ENCODE data around the gene EIF5AL1. TPM values are rescaled to one million over a fixed set of nuclear protein-coding genes. Genes with fewer than 3 reads are reported as not detected.
"Not testable (repeated sequence)": the region's sequence is repeated elsewhere in the genome, so short reads cannot be mapped to it uniquely, and the experiment has no call there.

EIF5AL1 gene
- total RNA-seq, 1 experiment from 2014 or later: 0.54 TPM

DNA sequence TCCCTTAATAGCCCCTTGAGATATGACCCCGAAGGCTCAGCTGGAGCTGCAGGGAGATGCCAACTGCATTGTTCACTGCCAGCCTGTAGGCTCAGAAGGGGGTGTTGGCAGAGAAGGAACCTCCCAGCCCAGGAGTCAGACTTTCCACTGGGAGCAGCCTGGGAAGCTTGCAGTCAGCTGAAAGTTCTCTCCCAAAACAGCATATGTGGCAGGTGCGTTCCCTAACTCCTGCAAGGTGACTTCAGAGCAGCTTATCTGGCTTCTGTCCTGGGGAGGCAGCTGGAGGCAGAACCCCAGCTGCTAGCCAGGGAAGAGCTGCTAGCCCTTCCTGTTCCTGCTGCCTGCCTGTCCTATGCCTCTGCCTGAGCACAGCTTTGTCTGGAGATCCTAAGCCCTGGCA lies 39.8 kb downstream of the EIF5AL1 start:
- intact Hi-C loops (cut with micrococcal nuclease): no loop called here
- Mint-ChIP-seq H3K4me1 (ENCODE audit: insufficient read depth, unreplicated experiment) (no peaks in the 10 kb centered on the region), H3K36me3 (ENCODE audit: insufficient read depth, unreplicated experiment) (no peaks in the 10 kb centered on the region), H3K9me3 (ENCODE audit: unreplicated experiment) (no peaks in the 10 kb centered on the region), H3K4me3 (ENCODE audit: unreplicated experiment) (no peak overlapping the region), H3K27me3 (ENCODE audit: insufficient read depth, unreplicated experiment) (peaks cover 51% of the 10 kb centered on the region), H3K27ac (ENCODE audit: low read depth, unreplicated experiment) (no peak overlapping the region)
- DNase-seq (ENCODE audit: unreplicated experiment): no peak
- BruUV-seq (replicated peaks): no TSS peak
- ChIA-PET CTCF (interaction anchor here (0.5 to 1.5 kb wide), 4 partner anchors 10 to 496 kb away, joined by 3 to 6 read pairs (median 4); no protein-coding TSS in a partner anchor), POLR2A (no interaction called here)
- no peak for TF ChIP-seq CTCF (IDR thresholded peaks at IDR 0.05; ENCODE audit: unreplicated experiment)

- no TSS peak for BruUV-seq (replicated peaks)
- H3K9me3 Mint-ChIP-seq (ENCODE audit: unreplicated experiment): no peaks in the 10 kb centered on the region
- H3K4me1 Mint-ChIP-seq (ENCODE audit: insufficient read depth, unreplicated experiment): no peaks in the 10 kb centered on the region
- H3K27ac Mint-ChIP-seq (ENCODE audit: low read depth, unreplicated experiment): no peak overlapping the region
- intact Hi-C loops (cut with micrococcal nuclease): no loop called here
- peaks cover 37% of the 10 kb centered on the region for H3K27me3 Mint-ChIP-seq (ENCODE audit: insufficient read depth, unreplicated experiment)
- no peak for TF ChIP-seq CTCF (IDR thresholded peaks at IDR 0.05; ENCODE audit: unreplicated experiment)
- no peaks in the 10 kb centered on the region for H3K36me3 Mint-ChIP-seq (ENCODE audit: insufficient read depth, unreplicated experiment)
- no peak for DNase-seq (ENCODE audit: unreplicated experiment)
- H3K4me3 Mint-ChIP-seq (ENCODE audit: unreplicated experiment): no peak overlapping the region
- ChIA-PET CTCF (interaction anchor here (0.6 to 0.7 kb wide), 2 partner anchors 29 to 504 kb away, joined by 3 read pairs; no protein-coding TSS in a partner anchor), POLR2A (no interaction called here)
Measured at GRCh38 chr10:79555354-79556309, 43.3 kb downstream of the EIF5AL1 start.

GRCh38 chr10:79556961-79557360 lies 44.6 kb downstream of the EIF5AL1 start:
- H3K27ac Mint-ChIP-seq (ENCODE audit: low read depth, unreplicated experiment); intact Hi-C loops (cut with micrococcal nuclease); POLR2A ChIA-PET; DNase-seq (ENCODE audit: unreplicated experiment); H3K4me1 Mint-ChIP-seq (ENCODE audit: insufficient read depth, unreplicated experiment); CTCF ChIA-PET; H3K9me3 Mint-ChIP-seq (ENCODE audit: unreplicated experiment); H3K36me3 Mint-ChIP-seq (ENCODE audit: insufficient read depth, unreplicated experiment); BruUV-seq (replicated peaks); H3K4me3 Mint-ChIP-seq (ENCODE audit: unreplicated experiment): not testable (repeated sequence)
- peaks cover 37% of the 10 kb centered on the region for H3K27me3 Mint-ChIP-seq (ENCODE audit: insufficient read depth, unreplicated experiment)

DNA sequence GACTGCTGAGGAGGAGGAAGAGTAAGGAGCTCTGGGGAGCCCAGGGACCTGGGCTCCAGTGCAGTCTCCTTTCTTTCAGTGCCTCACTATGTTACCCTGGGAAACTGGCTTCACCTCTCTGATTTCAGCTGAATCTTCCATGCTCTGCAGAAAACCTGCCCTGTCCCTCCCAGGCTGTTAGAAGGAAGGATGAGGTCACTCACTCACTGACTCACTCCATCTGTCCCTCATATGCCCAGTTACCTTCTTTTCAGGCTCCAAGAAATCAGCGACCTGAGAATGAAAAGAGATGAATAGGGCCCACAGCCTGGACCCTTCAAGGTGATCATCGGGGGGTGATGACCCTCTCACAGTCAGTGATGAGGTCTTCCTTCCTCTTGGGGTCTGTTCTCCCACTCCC lies 47.4 kb downstream of the EIF5AL1 start:
- Mint-ChIP-seq H3K4me3 (ENCODE audit: unreplicated experiment) (no peak overlapping the region), H3K27ac (ENCODE audit: low read depth, unreplicated experiment) (no peak overlapping the region), H3K36me3 (ENCODE audit: insufficient read depth, unreplicated experiment) (no peaks in the 10 kb centered on the region), H3K4me1 (ENCODE audit: insufficient read depth, unreplicated experiment) (no peaks in the 10 kb centered on the region), H3K9me3 (ENCODE audit: unreplicated experiment) (no peaks in the 10 kb centered on the region), H3K27me3 (ENCODE audit: insufficient read depth, unreplicated experiment) (peaks cover 37% of the 10 kb centered on the region)
- ChIA-PET CTCF (interaction anchor here (0.7 to 1.4 kb wide), 2 partner anchors 701 to 1035 kb away, joined by 3 to 4 read pairs; no protein-coding TSS in a partner anchor), POLR2A (no interaction called here)
- TF ChIP-seq CTCF (IDR thresholded peaks at IDR 0.05; ENCODE audit: unreplicated experiment): no peak
- DNase-seq (ENCODE audit: unreplicated experiment): peak; percentile 13
- intact Hi-C loops (cut with micrococcal nuclease): no loop called here
- no TSS peak for BruUV-seq (replicated peaks)
